ENCODE measurements around the gene CHRNA9. TPM values are rescaled to one million over a fixed set of nuclear protein-coding genes. Genes with fewer than 3 reads are reported as not detected.

The CHRNA9 gene
- total RNA-seq, 4 donors from 2014 or later = not detected

- no peaks in the 10 kb centered on the region for H3K9me3 ChIP-seq
- H3K27me3 ChIP-seq = no peaks in the 10 kb centered on the region
- no peaks in the 10 kb centered on the region for H3K36me3 ChIP-seq
- H3K4me1 ChIP-seq = no peaks in the 10 kb centered on the region
- H3K27ac ChIP-seq = no peak overlapping the region
- no peak overlapping the region for H3K4me3 ChIP-seq
- no peak for TF ChIP-seq CTCF (IDR thresholded peaks at IDR 0.05)
- no peak for TF ChIP-seq POLR2A (IDR thresholded peaks at IDR 0.05)
- no peak for DNase-seq
Observed at GRCh38 chr4:40361338-40361737, 26.2 kb downstream of the CHRNA9 start.

GRCh38 chr4:40363382-40363920 lies 28.3 kb downstream of the CHRNA9 start:
- Histone ChIP-seq H3K4me1 (peaks cover 0 to 6% (median 0%) of the 10 kb centered on the region in 4 donors), H3K27me3 (no peaks in the 10 kb centered on the region), H3K4me3 (no peak overlapping the region), H3K9me3 (no peaks in the 10 kb centered on the region), H3K36me3 (no peaks in the 10 kb centered on the region), H3K27ac (peak overlapping the region in 3 of 4 donors; percentile 45 to 88 (median 72))
- no peak for TF ChIP-seq CTCF (IDR thresholded peaks at IDR 0.05)
- no peak for TF ChIP-seq POLR2A (IDR thresholded peaks at IDR 0.05)
- DNase-seq = peak in 2 of 3 donors; percentile 68 to 72

- no peaks in the 10 kb centered on the region for H3K36me3 ChIP-seq
- no peak for DNase-seq
- TF ChIP-seq POLR2A (IDR thresholded peaks at IDR 0.05) = no peak
- no peak for TF ChIP-seq CTCF (IDR thresholded peaks at IDR 0.05)
- no peak overlapping the region for H3K4me3 ChIP-seq
- H3K9me3 ChIP-seq = no peaks in the 10 kb centered on the region
- H3K27ac ChIP-seq = peak overlapping the region in 2 of 4 donors; percentile 72 to 88
- H3K27me3 ChIP-seq = no peaks in the 10 kb centered on the region
- H3K4me1 ChIP-seq = peaks cover 0 to 6% (median 0%) of the 10 kb centered on the region in 4 donors
Observed at GRCh38 chr4:40363945-40364344, 28.8 kb downstream of the CHRNA9 start.

GRCh38 chr4:40365766-40366165 lies 30.6 kb downstream of the CHRNA9 start:
- no peak overlapping the region for H3K4me3 ChIP-seq
- TF ChIP-seq POLR2A (IDR thresholded peaks at IDR 0.05) = no peak
- no peak for TF ChIP-seq CTCF (IDR thresholded peaks at IDR 0.05)
- H3K27ac ChIP-seq = no peak overlapping the region
- no peaks in the 10 kb centered on the region for H3K36me3 ChIP-seq
- H3K9me3 ChIP-seq = no peaks in the 10 kb centered on the region
- DNase-seq = no peak
- H3K27me3 ChIP-seq = no peaks in the 10 kb centered on the region
- H3K4me1 ChIP-seq = peaks cover 0 to 7% (median 0%) of the 10 kb centered on the region in 4 donors

GRCh38 chr4:40367451-40367850 lies 32.3 kb downstream of the CHRNA9 start:
- Histone ChIP-seq H3K27ac (peak overlapping the region in 2 of 4 donors; percentile 59 to 74), H3K4me3 (no peak overlapping the region), H3K4me1 (peaks cover 0 to 12% (median 0%) of the 10 kb centered on the region in 4 donors), H3K9me3 (no peaks in the 10 kb centered on the region), H3K36me3 (no peaks in the 10 kb centered on the region), H3K27me3 (no peaks in the 10 kb centered on the region)
- TF ChIP-seq CTCF (IDR thresholded peaks at IDR 0.05) (no peak), POLR2A (IDR thresholded peaks at IDR 0.05) (no peak)
- DNase-seq = no peak
